ENCODE results near the gene NUFIP1. TPM values are rescaled to one million over a fixed set of nuclear protein-coding genes. Genes with fewer than 3 reads are reported as not detected.

The NUFIP1 gene
- total and polyA plus RNA-seq, 2 of the 8 experiments (the other 6 are each of a cell fraction or from before 2014, with no cell fraction given) = 4.6 to 16.6 TPM

- Histone ChIP-seq H2AK5ac (ENCODE audit: low read depth, low read length) (no peak overlapping the region), H3K9ac (replicated peaks in 1 of 4; ENCODE audit: extremely low read depth in 1 of 4, low read depth in 3 of 4, low read length in 3 of 4) (no peak overlapping the region), H4K5ac (ENCODE audit: insufficient read length, low read depth, low read length) (no peak overlapping the region), H3K18ac (ENCODE audit: extremely low read depth, low read length) (no peak overlapping the region), H3K4me3 (ENCODE audit: extremely low read depth in 1 of 4, insufficient read depth in 2 of 4, low read depth in 3 of 4, low read length in 4 of 4) (no peak overlapping the region), H4K91ac (replicated peaks; ENCODE audit: insufficient read length, low read length) (no peak overlapping the region), H3K79me2 (ENCODE audit: control insufficient read depth in 1 of 2, insufficient read depth in 2 of 2, low read length in 2 of 2) (no peaks in the 10 kb centered on the region), H3K27me3 (replicated peaks in 1 of 4; ENCODE audit: control insufficient read depth in 3 of 4, extremely low read depth in 1 of 4, insufficient read depth in 3 of 4, low read length in 3 of 4) (no peaks in the 10 kb centered on the region), H2AFZ (ENCODE audit: low read length) (no peak overlapping the region), H3K14ac (ENCODE audit: insufficient read length) (no peak overlapping the region), H2BK120ac (replicated peaks; ENCODE audit: low read depth, low read length) (no peak overlapping the region), H2BK15ac (ENCODE audit: low read length) (no peak overlapping the region), H2BK20ac (ENCODE audit: low read length) (no peak overlapping the region), H3K23me2 (ENCODE audit: low read depth, low read length) (no peaks in the 10 kb centered on the region), H2BK12ac (ENCODE audit: low read depth, low read length) (no peak overlapping the region), H4K20me1 (replicated peaks in 1 of 2; ENCODE audit: control insufficient read depth in 1 of 2, insufficient read depth in 2 of 2, low read length in 2 of 2) (no peaks in the 10 kb centered on the region), H3K56ac (replicated peaks; ENCODE audit: insufficient read length, low read depth, low read length) (no peak overlapping the region), H3K4me2 (ENCODE audit: insufficient read depth in 1 of 2, low read depth in 2 of 2, low read length in 2 of 2) (no peak overlapping the region), H3K23ac (ENCODE audit: insufficient read length) (no peak overlapping the region), H3K79me1 (ENCODE audit: low read depth, low read length) (no peaks in the 10 kb centered on the region), H2BK5ac (ENCODE audit: low read depth, low read length) (no peak overlapping the region), H3K27ac (ENCODE audit: low read depth, low read length) (no peak overlapping the region), H4K8ac (ENCODE audit: extremely low read depth, insufficient read depth, low read length) (no peak overlapping the region), H3K36me3 (ENCODE audit: control insufficient read depth in 2 of 4, insufficient read depth in 4 of 4, low read length in 3 of 4) (no peaks in the 10 kb centered on the region), H3K4me1 (replicated peaks in 1 of 4; ENCODE audit: control insufficient read depth in 3 of 4, insufficient read depth in 4 of 4, low read length in 3 of 4) (peaks cover 0 to 8% (median 2%) of the 10 kb centered on the region in 4 experiments; a peak in 3 of 7 replicates), H3K4ac (replicated peaks; ENCODE audit: insufficient read length, low read depth, low read length) (no peak overlapping the region), H3K9me3 (ENCODE audit: insufficient read depth in 2 of 2, low read depth in 1 of 2, low read length in 1 of 2) (peaks cover 9 to 16% of the 10 kb centered on the region in 2 experiments)
- DNase-seq (ENCODE audit: low read depth in 1 of 2, low spot score in 2 of 2) (no peak), FAIRE-seq (no peak)
- WGBS, 2 experiments (ENCODE audit: extremely low coverage in 1 of 2, insufficient coverage in 1 of 2, insufficient read length in 1 of 2, insufficient replicate concordance in 2 of 2, low coverage in 1 of 2, low lambda C conversion rate in 2 of 2, missing lambda C conversion rate in 1 of 2) = 94% methylated on average over 1 of the region's 1 CpG; no CpG with 5 or more reads in 1 of the 2 experiments
- ChIA-PET POLR2A (ENCODE audit: partially characterized antibody) (interaction anchor here (1.1 to 2.3 kb wide), 2 partner anchors 10 to 11 kb away, joined by 3 to 5 read pairs; no protein-coding TSS in a partner anchor), CTCF (ENCODE audit: partially characterized antibody) (interaction anchor here (1.2 to 2.5 kb wide), 3 partner anchors 8 to 373 kb away, joined by 3 to 8 read pairs (median 4); no protein-coding TSS in a partner anchor)
- TF ChIP-seq GABPA (IDR thresholded peaks at IDR 0.05; ENCODE audit: borderline replicate concordance, insufficient read depth, low read length) (no peak), TBP (IDR thresholded peaks at IDR 0.05; ENCODE audit: low read depth, low read length) (no peak), KDM4A (IDR thresholded peaks at IDR 0.05; ENCODE audit: low read depth, low read length, severe bottlenecking) (no peak), SP4 (IDR thresholded peaks at IDR 0.05; ENCODE audit: low read length) (no peak), JUND (IDR thresholded peaks at IDR 0.05; ENCODE audit: low read length) (no peak), MAX (IDR thresholded peaks at IDR 0.05) (no peak), CTBP2 (IDR thresholded peaks at IDR 0.05; ENCODE audit: borderline replicate concordance, insufficient read depth, insufficient read length, low read length) (no peak), ASH2L (IDR thresholded peaks at IDR 0.05; ENCODE audit: low read length) (no peak), SIRT6 (IDR thresholded peaks at IDR 0.05; ENCODE audit: low read length) (no peak), HDAC2 (IDR thresholded peaks at IDR 0.05; ENCODE audit: borderline replicate concordance in 1 of 2, low read depth in 2 of 2, low read length in 2 of 2) (no peak), NRF1 (IDR thresholded peaks at IDR 0.05; ENCODE audit: low read depth, low read length) (no peak), TAF1 (IDR thresholded peaks at IDR 0.05; ENCODE audit: low read depth, low read length) (no peak), CHD2 (IDR thresholded peaks at IDR 0.05; ENCODE audit: low read length) (no peak), EZH2 (IDR thresholded peaks at IDR 0.05; ENCODE audit: low read depth, low read length, severe bottlenecking) (no peak)
Observed at GRCh38 chr13:44908266-44908665, 81.0 kb downstream of the NUFIP1 start.
